HUES64 (cell line): Measurements from ENCODE around the gene MAP4K4.
"Not testable (repeated sequence)": the region's sequence is repeated elsewhere in the genome, so short reads cannot be mapped to it uniquely, and the experiment has no call there.

Source experiments
- H3K27ac ChIP-seq: 2 replicates; pipeline ENCODE4 v1.7.0; 2013; ENCODE audit warnings: low read depth, low read length, inconsistent platforms
- H3K27me3 ChIP-seq: 2 replicates; pipeline ENCODE4 v1.6.1; 2013; ENCODE audit warnings: mild to moderate bottlenecking, low read length; ENCODE audit not compliant: insufficient read depth
- H3K36me3 ChIP-seq: 2 replicates; pipeline ENCODE4 v1.6.1; 2013; ENCODE audit warnings: mild to moderate bottlenecking, low read length; ENCODE audit not compliant: insufficient read depth
- H3K4me1 ChIP-seq: 2 replicates; pipeline ENCODE4 v1.6.1; 2013; ENCODE audit warnings: mild to moderate bottlenecking, low read length, moderate library complexity; ENCODE audit not compliant: insufficient read depth
- H3K4me3 ChIP-seq: 2 replicates; pipeline ENCODE4 v1.5.1; 2013; ENCODE audit warnings: mild to moderate bottlenecking, low read length, moderate library complexity
- H3K9ac ChIP-seq: 2 replicates; pipeline ENCODE4 v1.6.1; 2013; ENCODE audit warnings: mild to moderate bottlenecking, low read depth, low read length
- H3K9me3 ChIP-seq: 2 replicates; pipeline ENCODE4 v1.6.1; 2013; ENCODE audit warnings: low read depth, low read length; ENCODE audit not compliant: insufficient read depth
- WGBS: fragments of 150-250, 120-280 bp; methylation state at CpG from one replicate; pipeline ENCODE4 v1.1.7; 2013; ENCODE audit warnings: missing lambda C conversion rate; 5-methylcytosine and 5-hydroxymethylcytosine counted together

Gene MAP4K4

GRCh38 chr2:101773961-101774360 lies 76.5 kb downstream of the MAP4K4 start:
- H3K9me3 ChIP-seq, H3K36me3 ChIP-seq, H3K27ac ChIP-seq, H3K4me3 ChIP-seq, H3K9ac ChIP-seq, H3K27me3 ChIP-seq: not testable (repeated sequence)
- peaks cover 81% of the 10 kb centered on the region for H3K4me1 ChIP-seq
- 86% methylated on average over 3 of the region's 3 CpGs for WGBS

DNA sequence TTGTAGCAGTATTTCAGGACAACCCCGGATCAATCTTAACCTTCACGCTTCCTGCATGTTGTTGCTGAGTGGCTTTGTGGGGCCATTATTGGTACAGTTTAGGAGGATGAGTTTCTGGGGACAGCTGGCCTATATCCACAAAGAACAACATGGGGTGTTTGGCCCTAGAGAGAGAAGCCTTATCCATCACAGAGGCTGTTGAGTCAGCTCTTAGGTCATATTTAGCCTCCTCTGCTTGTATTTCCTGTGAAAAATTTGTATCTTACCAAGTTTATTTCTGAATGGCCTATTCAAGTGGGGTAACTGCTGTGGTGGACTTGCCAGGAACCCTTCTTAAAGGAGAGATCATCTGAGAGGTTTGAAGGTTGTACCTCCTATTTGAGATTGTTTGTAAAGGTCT lies 77.6 kb downstream of the MAP4K4 start:
- WGBS, result 96% methylated on average over 2 of the region's 2 CpGs
- H3K4me1 ChIP-seq, result peaks cover 89% of the 10 kb centered on the region

DNA sequence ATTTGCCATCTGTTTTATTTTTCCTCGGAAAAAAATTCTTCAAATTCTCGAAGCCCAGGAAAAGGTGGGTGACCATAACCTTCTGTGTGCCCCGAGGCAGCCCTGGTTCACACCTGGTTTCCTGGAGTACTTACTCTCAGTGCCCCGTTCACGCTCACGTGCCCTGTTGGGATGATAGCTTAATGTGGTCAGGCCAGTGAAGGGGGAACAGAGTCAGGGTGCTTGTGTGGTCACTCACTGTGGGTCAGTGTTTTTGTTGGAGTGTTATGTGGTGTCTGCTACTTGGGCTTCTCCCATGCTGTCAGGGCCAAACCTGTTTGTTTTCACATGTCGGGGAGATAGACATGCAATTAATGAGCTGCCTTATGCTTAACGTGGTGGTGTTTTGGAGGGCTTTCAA lies 78.1 kb downstream of the MAP4K4 start:
- peaks cover 93% of the 10 kb centered on the region for H3K4me1 ChIP-seq
- H3K36me3 ChIP-seq, result no peaks in the 10 kb centered on the region
- H3K4me3 ChIP-seq, result no peak overlapping the region
- H3K27me3 ChIP-seq, result no peaks in the 10 kb centered on the region
- H3K27ac ChIP-seq, result no peak overlapping the region
- 91% methylated on average over 8 of the region's 8 CpGs for WGBS
- H3K9ac ChIP-seq, result no peak overlapping the region
- H3K9me3 ChIP-seq, result no peaks in the 10 kb centered on the region

More for the DNA sequence above, 77.6 kb downstream of the MAP4K4 start:
- Histone ChIP-seq H3K36me3 (no peaks in the 10 kb centered on the region), H3K9ac (no peak overlapping the region), H3K4me3 (no peak overlapping the region), H3K27ac (no peak overlapping the region), H3K9me3 (no peaks in the 10 kb centered on the region), H3K27me3 (no peaks in the 10 kb centered on the region)

- H3K9me3 ChIP-seq, result no peaks in the 10 kb centered on the region
- H3K27me3 ChIP-seq, result no peaks in the 10 kb centered on the region
- H3K4me3 ChIP-seq, result no peak overlapping the region
- 60% methylated on average over 8 of the region's 10 CpGs for WGBS
- no peaks in the 10 kb centered on the region for H3K36me3 ChIP-seq
- no peak overlapping the region for H3K27ac ChIP-seq
- no peak overlapping the region for H3K9ac ChIP-seq
- peaks cover 93% of the 10 kb centered on the region for H3K4me1 ChIP-seq
Measured at GRCh38 chr2:101776172-101777043, 78.9 kb downstream of the MAP4K4 start.

DNA sequence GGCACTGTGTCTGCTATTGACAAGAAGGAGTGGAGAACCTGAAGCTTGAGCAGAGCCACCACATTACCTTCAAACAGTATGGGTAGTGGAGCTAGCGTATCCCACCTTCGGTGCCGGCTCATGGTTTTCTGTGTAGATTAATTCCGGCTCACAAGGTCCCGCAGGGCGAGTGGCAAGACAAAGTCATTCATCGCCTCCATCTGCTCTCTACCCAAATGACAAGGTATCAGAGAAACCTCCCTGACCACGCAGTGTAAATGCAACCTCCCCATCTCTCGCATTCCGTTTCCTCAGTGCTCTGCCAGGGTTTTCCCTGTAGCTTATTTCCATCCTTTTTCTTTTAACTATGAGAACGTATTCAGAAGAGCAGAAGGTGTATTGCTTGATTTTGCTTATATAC lies 79.8 kb downstream of the MAP4K4 start:
- Histone ChIP-seq H3K4me1 (peaks cover 87% of the 10 kb centered on the region), H3K9ac (no peak overlapping the region), H3K36me3 (no peaks in the 10 kb centered on the region), H3K27me3 (no peaks in the 10 kb centered on the region), H3K27ac (no peak overlapping the region), H3K4me3 (no peak overlapping the region), H3K9me3 (no peaks in the 10 kb centered on the region)
- 93% methylated on average over 11 of the region's 11 CpGs for WGBS

- 92% methylated on average over 6 of the region's 6 CpGs for WGBS
Measured at GRCh38 chr2:101778102-101778501, 80.6 kb downstream of the MAP4K4 start.

DNA sequence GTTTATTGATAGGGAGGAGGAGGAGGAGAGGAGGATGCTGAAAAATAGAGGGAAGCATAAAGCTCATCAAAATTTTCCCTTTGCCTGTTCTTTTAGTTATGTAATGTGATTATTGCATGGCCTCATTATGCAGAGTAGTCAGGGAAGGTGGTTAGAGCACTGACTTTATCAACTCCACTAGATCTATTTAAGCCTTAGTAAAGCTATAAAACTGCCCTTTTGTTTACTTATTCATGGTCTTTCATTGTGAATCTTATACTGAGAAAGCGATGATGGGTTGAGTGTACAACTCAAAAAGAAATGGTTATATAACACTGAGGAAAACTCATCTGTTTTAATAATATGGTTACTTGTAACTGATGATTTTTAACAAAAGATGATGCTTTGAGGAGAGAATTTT lies 81.7 kb downstream of the MAP4K4 start:
- Histone ChIP-seq H3K4me1 (peaks cover 69% of the 10 kb centered on the region), H3K4me3 (no peak overlapping the region), H3K27ac (no peak overlapping the region), H3K36me3 (no peaks in the 10 kb centered on the region), H3K9ac (no peak overlapping the region), H3K9me3 (no peaks in the 10 kb centered on the region), H3K27me3 (no peaks in the 10 kb centered on the region)
- 100% methylated on average over 1 of the region's 1 CpG for WGBS

More at GRCh38 chr2:101778102-101778501, 80.6 kb downstream of the MAP4K4 start:
- no peaks in the 10 kb centered on the region for H3K9me3 ChIP-seq
- H3K9ac ChIP-seq, result no peak overlapping the region
- peaks cover 79% of the 10 kb centered on the region for H3K4me1 ChIP-seq
- no peaks in the 10 kb centered on the region for H3K36me3 ChIP-seq
- no peak overlapping the region for H3K27ac ChIP-seq
- no peaks in the 10 kb centered on the region for H3K27me3 ChIP-seq
- H3K4me3 ChIP-seq, result no peak overlapping the region

GRCh38 chr2:101779656-101780055 lies 82.1 kb downstream of the MAP4K4 start:
- WGBS, result 97% methylated on average over 3 of the region's 3 CpGs
- Histone ChIP-seq H3K36me3 (no peaks in the 10 kb centered on the region), H3K27ac (no peak overlapping the region)

DNA sequence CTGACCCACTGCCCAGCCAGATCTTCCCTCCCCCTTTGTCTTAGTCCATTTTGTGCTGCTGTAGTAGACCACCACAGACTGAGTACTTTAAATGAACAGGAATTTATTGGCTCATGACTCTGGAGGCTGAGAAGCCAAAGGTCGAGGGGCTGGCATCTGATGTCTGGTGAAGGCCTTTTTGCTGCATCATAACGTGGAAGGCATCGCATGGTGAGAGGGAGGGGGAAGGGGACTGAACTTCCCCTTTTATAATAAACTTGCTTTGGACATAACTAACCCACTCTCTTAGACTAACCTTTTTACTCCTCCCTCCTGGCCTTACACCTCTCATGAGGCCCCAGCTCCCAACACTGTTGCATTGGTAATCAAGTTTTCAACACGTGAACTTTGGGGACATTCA lies 83.8 kb downstream of the MAP4K4 start:
- Histone ChIP-seq H3K4me1 (peaks cover 55% of the 10 kb centered on the region), H3K9me3 (no peaks in the 10 kb centered on the region), H3K27ac (no peak overlapping the region), H3K9ac (no peak overlapping the region), H3K36me3 (no peaks in the 10 kb centered on the region), H3K4me3 (no peak overlapping the region), H3K27me3 (no peaks in the 10 kb centered on the region)
- 87% methylated on average over 3 of the region's 4 CpGs for WGBS

More at GRCh38 chr2:101779656-101780055, 82.1 kb downstream of the MAP4K4 start:
- Histone ChIP-seq H3K9me3 (no peaks in the 10 kb centered on the region), H3K4me3 (no peak overlapping the region), H3K27me3 (no peaks in the 10 kb centered on the region), H3K4me1 (peaks cover 65% of the 10 kb centered on the region), H3K9ac (no peak overlapping the region)

- Histone ChIP-seq H3K9me3 (no peaks in the 10 kb centered on the region), H3K36me3 (no peaks in the 10 kb centered on the region), H3K4me3 (no peak overlapping the region), H3K27ac (no peak overlapping the region), H3K9ac (no peak overlapping the region), H3K27me3 (no peaks in the 10 kb centered on the region), H3K4me1 (peaks cover 50% of the 10 kb centered on the region)
- WGBS, result 93% methylated on average over 5 of the region's 6 CpGs
Measured at GRCh38 chr2:101781791-101782426, 84.4 kb downstream of the MAP4K4 start.

DNA sequence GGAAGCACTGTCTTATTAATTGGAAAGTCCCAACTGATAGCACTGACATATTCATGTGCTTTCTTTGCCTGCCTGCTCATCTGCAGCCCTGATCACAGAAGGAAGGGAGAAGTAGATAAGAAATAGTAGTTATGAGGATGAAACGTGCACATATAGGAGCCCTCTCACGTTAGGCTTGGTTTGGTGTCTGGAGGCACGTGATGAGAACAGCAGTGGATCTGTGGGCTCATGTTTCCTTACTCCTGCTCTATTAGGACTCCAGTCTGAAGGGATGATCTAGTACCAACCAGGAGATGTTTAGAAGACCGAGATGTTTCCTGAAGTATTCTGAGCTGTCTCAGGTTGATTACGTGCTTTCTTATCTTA lies 84.9 kb downstream of the MAP4K4 start:
- no peak overlapping the region for H3K4me3 ChIP-seq
- H3K4me1 ChIP-seq, result peaks cover 45% of the 10 kb centered on the region
- no peaks in the 10 kb centered on the region for H3K9me3 ChIP-seq
- no peak overlapping the region for H3K27ac ChIP-seq
- no peaks in the 10 kb centered on the region for H3K27me3 ChIP-seq
- WGBS, result 92% methylated on average over 5 of the region's 5 CpGs
- no peaks in the 10 kb centered on the region for H3K36me3 ChIP-seq
- no peak overlapping the region for H3K9ac ChIP-seq
